ENCODE data around the gene PIM1.

DNA sequence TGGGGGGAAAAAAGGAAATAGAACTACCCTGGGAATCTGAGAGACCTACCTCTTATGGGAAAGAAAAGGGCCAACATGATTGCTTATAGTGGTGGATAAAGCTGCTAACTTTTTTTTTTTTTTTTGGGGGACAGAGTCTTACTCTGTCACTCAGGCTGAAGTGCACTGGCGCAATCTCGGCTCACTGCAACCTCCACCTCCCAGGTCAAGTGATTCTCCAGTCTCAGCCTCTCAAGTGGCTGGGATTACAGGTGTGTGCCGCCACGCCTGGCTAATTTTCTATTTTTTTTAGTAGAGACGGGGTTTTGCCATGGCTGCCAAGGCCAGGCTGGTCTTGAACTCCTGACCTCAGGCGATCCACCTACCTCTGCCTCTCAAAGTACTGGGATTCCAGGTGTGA is 48.1 kb downstream of the PIM1 start:
- TF ChIP-seq TCF12 (IDR thresholded peaks at IDR 0.05; ENCODE audit: low read depth) (no peak), ZBTB7A (IDR thresholded peaks at IDR 0.05; ENCODE audit: low read depth) (no peak)
